Neural progenitor cell (in vitro differentiated cells): ENCODE data around the gene KMT2E. TPM values are rescaled to one million over a fixed set of nuclear protein-coding genes. Genes with fewer than 3 reads are reported as not detected.

Experiments
- DNase-seq: peaks from one replicate; pipeline ENCODE4 v3.0.0-alpha.2; 2016; ENCODE audit warnings: low spot score
- H2AFZ ChIP-seq: fragments of 200-600 bp; sonication (generic); replicated peaks from 2 replicates; pipeline ENCODE4 v1.6.1; 2016; ENCODE audit warnings: antibody characterized with exemption
- H3F3A ChIP-seq: fragments of 200-600 bp; sonication (generic); 2 replicates; pipeline ENCODE4 v1.6.1; 2016; ENCODE audit warnings: antibody characterized with exemption, low read depth
- H3K27ac ChIP-seq: fragments of 200-600 bp; sonication (generic); 2 replicates; pipeline ENCODE4 v1.5.1; 2016; ENCODE audit warnings: mild to moderate bottlenecking
- H3K27me3 ChIP-seq: fragments of 200-600 bp; sonication (generic); 2 replicates; pipeline ENCODE4 v1.6.1; 2016; ENCODE audit warnings: mild to moderate bottlenecking, moderate library complexity
- H3K36me3 ChIP-seq: fragments of 200-600 bp; sonication (generic); 2 replicates; pipeline ENCODE4 v1.5.1; 2016
- H3K4me1 ChIP-seq: fragments of 200-600 bp; sonication (generic); 2 replicates; pipeline ENCODE4 v1.6.1; 2016; ENCODE audit warnings: mixed run types
- H3K4me2 ChIP-seq: fragments of 200-600 bp; sonication (generic); 2 replicates; pipeline ENCODE4 v1.6.1; 2016
- H3K4me3 ChIP-seq: fragments of 200-600 bp; sonication (generic); 2 replicates; pipeline ENCODE4 v1.5.1; 2016
- H3K79me2 ChIP-seq: fragments of 200-600 bp; sonication (generic); 2 replicates; pipeline ENCODE4 v1.6.1; 2016; ENCODE audit warnings: low read depth
- H3K9ac ChIP-seq: fragments of 200-600 bp; sonication (generic); 2 replicates; pipeline ENCODE4 v1.6.1; 2016
- H3K9me3 ChIP-seq: fragments of 200-600 bp; sonication (generic); 2 replicates; pipeline ENCODE4 v1.5.1; 2016; ENCODE audit warnings: low read depth
- H4K20me1 ChIP-seq: fragments of 200-600 bp; sonication (generic); 2 replicates; pipeline ENCODE4 v1.6.1; 2016; ENCODE audit warnings: low read depth
- H3K27ac Mint-ChIP-seq: 3 replicates; pipeline ENCODE4 v1.8.0; 2021; ENCODE audit warnings: mixed read lengths
- H3K27me3 Mint-ChIP-seq: 2 replicates; pipeline ENCODE4 v1.8.0; 2022; ENCODE audit warnings: low read depth, mild to moderate bottlenecking, inconsistent platforms, moderate library complexity, mixed read lengths; ENCODE audit not compliant: insufficient read depth
- H3K36me3 Mint-ChIP-seq: 3 replicates; pipeline ENCODE4 v1.8.0; 2021; ENCODE audit warnings: mixed read lengths
- H3K4me1 Mint-ChIP-seq: 3 replicates; pipeline ENCODE4 v1.8.0; 2021; ENCODE audit warnings: mixed read lengths
- H3K4me3 Mint-ChIP-seq: 3 replicates; pipeline ENCODE4 v1.8.0; 2021; ENCODE audit warnings: mild to moderate bottlenecking, moderate library complexity, mixed read lengths
- H3K9me3 Mint-ChIP-seq: 3 replicates; pipeline ENCODE4 v1.8.0; 2020; ENCODE audit warnings: mixed read lengths
- CTCF ChIP-seq: fragments of 200-600 bp; sonication (generic); IDR thresholded peaks from 2 replicates; pipeline ENCODE4 v1.5.1; 2017; ENCODE audit warnings: antibody characterized with exemption, mild to moderate bottlenecking
- EZH2 ChIP-seq: fragments of 200-600 bp; sonication (generic); IDR thresholded peaks from 2 replicates; pipeline ENCODE4 v1.6.1; 2017; ENCODE audit warnings: antibody characterized with exemption, mild to moderate bottlenecking, moderate library complexity
- EZH2phosphoT487 ChIP-seq: fragments of 200-600 bp; sonication (generic); IDR thresholded peaks from 2 replicates; pipeline ENCODE4 v1.6.1; 2017; ENCODE audit warnings: antibody characterized with exemption
- total RNA-seq: library from RNA; depleted of rRNA; stranded (reverse); fragments of >200 nt; gene quantifications from 2 replicates; pipeline ENCODE4 v1.2.3, GENCODE V29; 2015; ENCODE audit warnings: low replicate concordance

KMT2E gene
- total RNA-seq, 1 donor from 2014 or later: 124 TPM

GRCh38 chr7:104969183-104969582 is 44.8 kb upstream of the KMT2E start:
- H2AFZ ChIP-seq: no peak overlapping the region
- H3K27ac Mint-ChIP-seq: no peak overlapping the region
- no peak overlapping the region for H3K4me3 Mint-ChIP-seq
- H3K4me2 ChIP-seq: no peak overlapping the region
- peaks cover 12% of the 10 kb centered on the region for H3K36me3 Mint-ChIP-seq
- DNase-seq: no peak
- H3K4me3 ChIP-seq: no peak overlapping the region
- no peaks in the 10 kb centered on the region for H3K79me2 ChIP-seq
- H3K9ac ChIP-seq: no peak overlapping the region
- peaks cover 8% of the 10 kb centered on the region for H3K27me3 Mint-ChIP-seq
- H3K27ac ChIP-seq: no peak overlapping the region
- H3K9me3 ChIP-seq: no peaks in the 10 kb centered on the region
- peaks cover 5% of the 10 kb centered on the region for H3K9me3 Mint-ChIP-seq
- no peaks in the 10 kb centered on the region for H3K36me3 ChIP-seq
- no peaks in the 10 kb centered on the region for H3K27me3 ChIP-seq
- TF ChIP-seq EZH2phosphoT487 (no peak), EZH2 (no peak), CTCF (no peak)
- H3F3A ChIP-seq: peaks cover 6% of the 10 kb centered on the region
- peaks cover 37% of the 10 kb centered on the region for H3K4me1 Mint-ChIP-seq
- no peaks in the 10 kb centered on the region for H4K20me1 ChIP-seq
- peaks cover 5% of the 10 kb centered on the region for H3K4me1 ChIP-seq

GRCh38 chr7:104971290-104972071 is 42.5 kb upstream of the KMT2E start:
- Histone ChIP-seq H3K27ac (peak overlapping the region; percentile 37), H4K20me1 (no peaks in the 10 kb centered on the region), H3K4me3 (no peak overlapping the region), H3K9me3 (no peaks in the 10 kb centered on the region), H3K27me3 (no peaks in the 10 kb centered on the region), H3K79me2 (no peaks in the 10 kb centered on the region), H3K36me3 (no peaks in the 10 kb centered on the region), H3F3A (peaks cover 6% of the 10 kb centered on the region), H3K4me2 (no peak overlapping the region), H3K9ac (no peak overlapping the region), H2AFZ (no peak overlapping the region), H3K4me1 (peaks cover 5% of the 10 kb centered on the region)
- peaks cover 16% of the 10 kb centered on the region for H3K36me3 Mint-ChIP-seq
- DNase-seq: no peak
- H3K27ac Mint-ChIP-seq: peak overlapping the region; percentile 43
- H3K4me3 Mint-ChIP-seq: no peak overlapping the region
- H3K27me3 Mint-ChIP-seq: peaks cover 10% of the 10 kb centered on the region
- peaks cover 47% of the 10 kb centered on the region for H3K4me1 Mint-ChIP-seq
- H3K9me3 Mint-ChIP-seq: no peaks in the 10 kb centered on the region
- TF ChIP-seq EZH2phosphoT487 (no peak), CTCF (no peak), EZH2 (no peak)

GRCh38 chr7:104972500-104972899 is 41.5 kb upstream of the KMT2E start:
- peak overlapping the region; percentile 86 for H3K27ac Mint-ChIP-seq

More at GRCh38 chr7:104972500-104972899, 41.5 kb upstream of the KMT2E start:
- Mint-ChIP-seq H3K27me3 (peaks cover 10% of the 10 kb centered on the region), H3K4me1 (peaks cover 56% of the 10 kb centered on the region), H3K9me3 (no peaks in the 10 kb centered on the region), H3K4me3 (no peak overlapping the region), H3K36me3 (peaks cover 23% of the 10 kb centered on the region)
- Histone ChIP-seq H3K4me1 (peaks cover 5% of the 10 kb centered on the region), H3F3A (peaks cover 6% of the 10 kb centered on the region), H3K27me3 (no peaks in the 10 kb centered on the region), H2AFZ (no peak overlapping the region), H3K4me3 (no peak overlapping the region), H3K79me2 (no peaks in the 10 kb centered on the region), H3K36me3 (no peaks in the 10 kb centered on the region), H3K9ac (no peak overlapping the region), H3K27ac (no peak overlapping the region), H3K9me3 (no peaks in the 10 kb centered on the region), H3K4me2 (no peak overlapping the region), H4K20me1 (no peaks in the 10 kb centered on the region)
- no peak for DNase-seq
- TF ChIP-seq CTCF (no peak), EZH2 (no peak)
